ENCODE measurements around the gene SLC9A8. TPM values are rescaled to one million over a fixed set of nuclear protein-coding genes. Genes with fewer than 3 reads are reported as not detected.

The SLC9A8 gene
- total RNA-seq, 2 experiments from 2014 or later = 22.0 to 30.3 TPM

DNA sequence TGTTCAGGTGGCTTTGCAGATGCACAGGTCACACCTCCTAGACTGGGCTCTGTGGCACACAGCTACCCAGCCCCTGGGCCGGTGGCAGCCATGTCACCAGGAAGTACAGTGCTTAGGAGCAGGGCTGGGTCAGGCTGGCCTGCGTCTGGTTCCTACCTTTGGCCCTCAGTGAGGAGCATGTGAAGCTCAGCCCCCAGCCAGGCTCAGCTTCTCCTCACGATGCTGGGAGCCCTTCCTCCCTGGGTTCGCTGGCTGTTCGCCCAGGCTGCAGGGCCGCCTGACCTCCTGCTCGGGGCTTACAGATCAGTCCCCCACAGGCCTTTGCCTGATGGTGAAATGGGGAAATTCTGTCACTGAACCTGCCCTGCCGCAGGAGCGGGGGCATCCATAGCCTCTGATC is 79.6 kb downstream of the SLC9A8 start:
- H3K4me3 ChIP-seq (ENCODE audit: low read depth, low read length, poor library complexity, severe bottlenecking) = no peak overlapping the region
- peaks cover 14% of the 10 kb centered on the region; the same call in 1 of the 2 replicates for H3K36me3 ChIP-seq (ENCODE audit: insufficient read depth, low read length)
- no peaks in the 10 kb centered on the region for H3K79me2 ChIP-seq (ENCODE audit: insufficient read depth, low read depth, low read length)
- intact Hi-C loops (cut with micrococcal nuclease; ENCODE audit: unreplicated experiment) = no loop called here
- peaks cover 13% of the 10 kb centered on the region for H3K4me1 ChIP-seq (ENCODE audit: insufficient read depth, low read length, poor library complexity, severe bottlenecking)
- H3K27ac ChIP-seq (ENCODE audit: low read depth, low read length, poor library complexity, severe bottlenecking) = no peak overlapping the region
- H4K20me1 ChIP-seq (ENCODE audit: insufficient read depth, low read length) = no peaks in the 10 kb centered on the region
- CTCF ChIA-PET (ENCODE audit: unreplicated experiment) = no interaction called here
- no TSS peak for BruUV-seq (replicated peaks)
- no peak for DNase-seq (ENCODE audit: low spot score)
- H3K9me3 ChIP-seq (ENCODE audit: low read length) = no peaks in the 10 kb centered on the region
- POLR2A ChIA-PET = interaction anchor here (0.6 kb wide), 1 partner anchor 44 kb away, joined by 3 read pairs; the partner anchor contains the start of gene RNF114
- TF ChIP-seq EZH2phosphoT487 (IDR thresholded peaks at IDR 0.05; ENCODE audit: borderline replicate concordance, low read depth, low read length) = no peak
- TF ChIP-seq, protein P1, sequence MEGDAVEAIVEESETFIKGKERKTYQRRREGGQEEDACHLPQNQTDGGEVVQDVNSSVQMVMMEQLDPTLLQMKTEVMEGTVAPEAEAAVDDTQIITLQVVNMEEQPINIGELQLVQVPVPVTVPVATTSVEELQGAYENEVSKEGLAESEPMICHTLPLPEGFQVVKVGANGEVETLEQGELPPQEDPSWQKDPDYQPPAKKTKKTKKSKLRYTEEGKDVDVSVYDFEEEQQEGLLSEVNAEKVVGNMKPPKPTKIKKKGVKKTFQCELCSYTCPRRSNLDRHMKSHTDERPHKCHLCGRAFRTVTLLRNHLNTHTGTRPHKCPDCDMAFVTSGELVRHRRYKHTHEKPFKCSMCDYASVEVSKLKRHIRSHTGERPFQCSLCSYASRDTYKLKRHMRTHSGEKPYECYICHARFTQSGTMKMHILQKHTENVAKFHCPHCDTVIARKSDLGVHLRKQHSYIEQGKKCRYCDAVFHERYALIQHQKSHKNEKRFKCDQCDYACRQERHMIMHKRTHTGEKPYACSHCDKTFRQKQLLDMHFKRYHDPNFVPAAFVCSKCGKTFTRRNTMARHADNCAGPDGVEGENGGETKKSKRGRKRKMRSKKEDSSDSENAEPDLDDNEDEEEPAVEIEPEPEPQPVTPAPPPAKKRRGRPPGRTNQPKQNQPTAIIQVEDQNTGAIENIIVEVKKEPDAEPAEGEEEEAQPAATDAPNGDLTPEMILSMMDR (conservative IDR thresholded peaks at IDR 0.05; ENCODE audit: low read length) = no peak
- no peaks in the 10 kb centered on the region for H3K9me2 ChIP-seq (ENCODE audit: insufficient read depth, low read length)
- no peak overlapping the region for H2AFZ ChIP-seq (ENCODE audit: low read length)
- H3K4me2 ChIP-seq (ENCODE audit: low read length) = no peak overlapping the region

DNA sequence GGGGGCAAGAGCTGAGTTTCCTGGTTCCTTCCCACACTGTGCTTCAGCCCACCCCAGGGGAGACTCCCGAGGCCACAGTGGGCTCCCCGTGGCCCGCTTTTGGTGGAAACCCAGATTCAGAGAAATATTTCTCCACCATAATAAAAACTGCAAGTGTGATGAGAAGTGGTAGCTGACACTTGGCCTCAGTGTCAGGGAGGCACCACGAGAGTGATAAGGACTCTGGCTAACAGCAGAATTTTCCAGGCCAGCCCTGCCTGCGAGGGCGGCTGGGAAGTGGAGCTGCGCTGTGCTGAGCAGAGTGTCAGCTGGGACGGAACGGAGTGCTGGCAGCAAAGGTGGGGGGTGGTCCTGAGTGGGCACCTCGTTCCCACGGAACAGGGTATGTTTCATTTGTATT is 80.2 kb downstream of the SLC9A8 start:
- Histone ChIP-seq H3K9me3 (ENCODE audit: low read length) (no peaks in the 10 kb centered on the region), H3K79me2 (ENCODE audit: insufficient read depth, low read depth, low read length) (no peaks in the 10 kb centered on the region), H3K27ac (ENCODE audit: low read depth, low read length, poor library complexity, severe bottlenecking) (no peak overlapping the region), H4K20me1 (ENCODE audit: insufficient read depth, low read length) (no peaks in the 10 kb centered on the region), H2AFZ (ENCODE audit: low read length) (no peak overlapping the region), H3K4me3 (ENCODE audit: low read depth, low read length, poor library complexity, severe bottlenecking) (no peak overlapping the region), H3K9me2 (ENCODE audit: insufficient read depth, low read length) (no peaks in the 10 kb centered on the region), H3K4me2 (ENCODE audit: low read length) (no peak overlapping the region), H3K36me3 (ENCODE audit: insufficient read depth, low read length) (peaks cover 14% of the 10 kb centered on the region; the same call in 1 of the 2 replicates), H3K4me1 (ENCODE audit: insufficient read depth, low read length, poor library complexity, severe bottlenecking) (peaks cover 13% of the 10 kb centered on the region)
- ChIA-PET POLR2A (interaction anchor here (0.6 to 2.0 kb wide), 2 partner anchors 23 to 44 kb away, joined by 3 to 4 read pairs; partner anchors contain the start of gene RNF114), CTCF (ENCODE audit: unreplicated experiment) (interaction anchor here (0.6 kb wide), 1 partner anchor 259 kb away, joined by 4 read pairs; no protein-coding TSS in a partner anchor)
- TF ChIP-seq, protein P1 (conservative IDR thresholded peaks at IDR 0.05; ENCODE audit: low read length) = no peak
- no peak for TF ChIP-seq EZH2phosphoT487 (IDR thresholded peaks at IDR 0.05; ENCODE audit: borderline replicate concordance, low read depth, low read length)
- DNase-seq (ENCODE audit: low spot score) = no peak
- BruUV-seq (replicated peaks) = no TSS peak
- intact Hi-C loops (cut with micrococcal nuclease; ENCODE audit: unreplicated experiment) = no loop called here

All from OCI-LY7 (cell line).